H9 (cell line): Measurements from ENCODE around the gene LIMS2. TPM values are rescaled to one million over a fixed set of nuclear protein-coding genes. Genes with fewer than 3 reads are reported as not detected.

Source experiments
- DNase-seq: peaks from one replicate; pipeline ENCODE4 v3.0.0-alpha.2; 2017
- H2AFZ ChIP-seq: one replicate; pipeline ENCODE4 v1.6.1; 2013; ENCODE audit warnings: mild to moderate bottlenecking, low read length, control low read depth, moderate library complexity
- H2AK5ac ChIP-seq: 2 replicates; pipeline ENCODE4 v1.6.1; 2013; ENCODE audit warnings: low read length, control low read depth, mixed read lengths; ENCODE audit not compliant: insufficient read length
- H2BK120ac ChIP-seq: one replicate; pipeline ENCODE4 v1.6.1; 2013; ENCODE audit warnings: low read depth, mild to moderate bottlenecking, low read length, control low read depth, inconsistent platforms; ENCODE audit not compliant: poor library complexity, severe bottlenecking
- H2BK12ac ChIP-seq: 2 replicates; pipeline ENCODE4 v1.6.1; 2013; ENCODE audit warnings: low read length, control low read depth, mixed read lengths, low read depth; ENCODE audit not compliant: insufficient read length
- H2BK15ac ChIP-seq: 2 replicates; pipeline ENCODE4 v1.6.1; 2013; ENCODE audit warnings: low read depth, low read length, control low read depth
- H2BK20ac ChIP-seq: one replicate; pipeline ENCODE4 v1.6.1; 2013; ENCODE audit warnings: low read depth, mild to moderate bottlenecking, low read length, control low read depth, inconsistent platforms; ENCODE audit not compliant: poor library complexity, severe bottlenecking
- H2BK5ac ChIP-seq: 2 replicates; pipeline ENCODE4 v1.6.1; 2013; ENCODE audit warnings: low read length, control low read depth, mixed read lengths; ENCODE audit not compliant: insufficient read length
- H3K14ac ChIP-seq: 2 replicates; pipeline ENCODE4 v1.6.1; 2013; ENCODE audit warnings: low read length, control low read depth; ENCODE audit not compliant: insufficient read depth
- H3K18ac ChIP-seq: 2 replicates; pipeline ENCODE4 v1.6.1; 2013; ENCODE audit warnings: low read depth, mild to moderate bottlenecking, mixed read lengths, low read length, control low read depth; ENCODE audit not compliant: insufficient read length
- H3K23ac ChIP-seq: 2 replicates; pipeline ENCODE4 v1.6.1; 2013; ENCODE audit warnings: low read length, control low read depth, mixed read lengths, low read depth; ENCODE audit not compliant: insufficient read length
- H3K23me2 ChIP-seq: 2 replicates; pipeline ENCODE4 v1.6.1; 2013; ENCODE audit warnings: low read depth, mild to moderate bottlenecking, mixed read lengths, low read length, control low read depth; ENCODE audit not compliant: insufficient read length, poor library complexity, severe bottlenecking
- H3K27ac ChIP-seq: 2 replicates; pipeline ENCODE4 v1.5.1; 2013; ENCODE audit warnings: low read length, control low read depth, mixed read lengths, low read depth; ENCODE audit not compliant: insufficient read length
- H3K27me3 ChIP-seq: 2 replicates; pipeline ENCODE4 v1.6.1; 2013; ENCODE audit warnings: low read length, control low read depth, inconsistent platforms; ENCODE audit not compliant: insufficient read depth
- H3K4ac ChIP-seq: 2 replicates; pipeline ENCODE4 v1.6.1; 2013; ENCODE audit warnings: low read depth, mild to moderate bottlenecking, control low read depth, inconsistent platforms, low read length, moderate library complexity
- H3K4me1 ChIP-seq: 2 replicates; pipeline ENCODE4 v1.6.1; 2013; ENCODE audit warnings: low read length, control low read depth, inconsistent platforms; ENCODE audit not compliant: insufficient read depth
- H3K4me2 ChIP-seq: 2 replicates; pipeline ENCODE4 v1.6.1; 2013; ENCODE audit warnings: low read length, control low read depth, mixed read lengths; ENCODE audit not compliant: insufficient read length, insufficient read depth
- H3K56ac ChIP-seq: 2 replicates; pipeline ENCODE4 v1.6.1; 2013; ENCODE audit warnings: low read depth, mild to moderate bottlenecking, mixed read lengths, low read length, control low read depth; ENCODE audit not compliant: insufficient read length
- H3K79me1 ChIP-seq: 2 replicates; pipeline ENCODE4 v1.6.1; 2013; ENCODE audit warnings: low read depth, mild to moderate bottlenecking, moderate library complexity, low read length, control low read depth, inconsistent platforms; ENCODE audit not compliant: insufficient read depth, poor library complexity, severe bottlenecking
- H3K79me2 ChIP-seq: 2 replicates; pipeline ENCODE4 v1.6.1; 2013; ENCODE audit warnings: low read length, control low read depth, inconsistent platforms; ENCODE audit not compliant: insufficient read depth
- H3K9ac ChIP-seq: 2 replicates; pipeline ENCODE4 v1.6.1; 2013; ENCODE audit warnings: low read length, control low read depth, mixed read lengths; ENCODE audit not compliant: insufficient read length; ENCODE audit errors: extremely low read depth
- H3K9me3 ChIP-seq: one replicate; pipeline ENCODE4 v1.6.1; 2013; ENCODE audit warnings: low read depth, low read length, inconsistent platforms; ENCODE audit not compliant: control insufficient read depth
- H3T11ph ChIP-seq: one replicate; pipeline ENCODE4 v1.6.1; 2013; ENCODE audit warnings: mild to moderate bottlenecking, low read length, control low read depth, inconsistent platforms
- H4K20me1 ChIP-seq: one replicate; pipeline ENCODE4 v1.6.1; 2013; ENCODE audit not compliant: control insufficient read depth, insufficient read length, insufficient read depth
- H4K5ac ChIP-seq: 2 replicates; pipeline ENCODE4 v1.6.1; 2013; ENCODE audit warnings: low read depth, mild to moderate bottlenecking, mixed read lengths, low read length, control low read depth; ENCODE audit not compliant: insufficient read length
- H4K8ac ChIP-seq: replicated peaks from 2 replicates; pipeline ENCODE4 v1.6.1; 2013; ENCODE audit warnings: low read length, control low read depth, mixed read lengths, low read depth; ENCODE audit not compliant: insufficient read length
- H4K91ac ChIP-seq: 2 replicates; pipeline ENCODE4 v1.6.1; 2013; ENCODE audit warnings: low read depth, mild to moderate bottlenecking, moderate library complexity, mixed read lengths, low read length, control low read depth; ENCODE audit not compliant: insufficient read length
- H3K27ac Mint-ChIP-seq, 3 experiments: 2 replicates in 2 of 3; 3 replicates in 1 of 3; pipeline ENCODE4 v1.8.0; 2020 to 2021; ENCODE audit warnings: mixed read lengths in 3 of 3, mild to moderate bottlenecking in 1 of 3, moderate library complexity in 1 of 3
- H3K27me3 Mint-ChIP-seq: 2 replicates; pipeline ENCODE4 v1.8.0; 2021; ENCODE audit warnings: low read depth, mild to moderate bottlenecking, moderate library complexity, mixed read lengths
- H3K36me3 Mint-ChIP-seq, 3 experiments: 2 replicates in 2 of 3; 3 replicates in 1 of 3; pipeline ENCODE4 v1.8.0; 2020 to 2021; ENCODE audit warnings: low read depth in 3 of 3, mixed read lengths in 3 of 3; ENCODE audit not compliant: insufficient read depth in 1 of 3
- H3K4me1 Mint-ChIP-seq, 2 experiments: 2 replicates each; pipeline ENCODE4 v1.8.0; 2020; ENCODE audit warnings: mixed read lengths in 2 of 2
- H3K4me3 Mint-ChIP-seq, 2 experiments: 2 replicates in 1 of 2; 3 replicates in 1 of 2; pipeline ENCODE4 v1.8.0; 2020 to 2021; ENCODE audit warnings: mild to moderate bottlenecking in 2 of 2, mixed read lengths in 2 of 2, moderate library complexity in 1 of 2
- H3K9me3 Mint-ChIP-seq, 2 experiments: 2 replicates in 1 of 2; 3 replicates in 1 of 2; pipeline ENCODE4 v1.8.0; 2020; ENCODE audit warnings: mild to moderate bottlenecking in 2 of 2, mixed read lengths in 2 of 2, moderate library complexity in 1 of 2
- WGBS: extraction: QIAGEN DNeasy Blood & Tissue Kit; methylation state at CpG from one replicate; pipeline ENCODE4 v1.1.7; 2013; ENCODE audit warnings: missing lambda C conversion rate, low lambda C conversion rate, mixed read lengths; ENCODE audit not compliant: insufficient read length; ENCODE audit errors: extremely low coverage; 5-methylcytosine and 5-hydroxymethylcytosine counted together
- total RNA-seq: library from RNA; stranded (reverse); gene quantifications from 2 replicates; pipeline ENCODE4 v1.2.1, GENCODE V29; 2021
- TF ChIP-seq, protein P1 (sequence below): fragments of 200-600 bp; sonication (generic); conservative IDR thresholded peaks from 3 replicates; pipeline ENCODE4 v1.8.0; 2021; ENCODE audit warnings: antibody characterized with exemption, mild to moderate bottlenecking

LIMS2 gene
- total RNA-seq, 1 experiment from 2014 or later: 5.9 TPM

DNA sequence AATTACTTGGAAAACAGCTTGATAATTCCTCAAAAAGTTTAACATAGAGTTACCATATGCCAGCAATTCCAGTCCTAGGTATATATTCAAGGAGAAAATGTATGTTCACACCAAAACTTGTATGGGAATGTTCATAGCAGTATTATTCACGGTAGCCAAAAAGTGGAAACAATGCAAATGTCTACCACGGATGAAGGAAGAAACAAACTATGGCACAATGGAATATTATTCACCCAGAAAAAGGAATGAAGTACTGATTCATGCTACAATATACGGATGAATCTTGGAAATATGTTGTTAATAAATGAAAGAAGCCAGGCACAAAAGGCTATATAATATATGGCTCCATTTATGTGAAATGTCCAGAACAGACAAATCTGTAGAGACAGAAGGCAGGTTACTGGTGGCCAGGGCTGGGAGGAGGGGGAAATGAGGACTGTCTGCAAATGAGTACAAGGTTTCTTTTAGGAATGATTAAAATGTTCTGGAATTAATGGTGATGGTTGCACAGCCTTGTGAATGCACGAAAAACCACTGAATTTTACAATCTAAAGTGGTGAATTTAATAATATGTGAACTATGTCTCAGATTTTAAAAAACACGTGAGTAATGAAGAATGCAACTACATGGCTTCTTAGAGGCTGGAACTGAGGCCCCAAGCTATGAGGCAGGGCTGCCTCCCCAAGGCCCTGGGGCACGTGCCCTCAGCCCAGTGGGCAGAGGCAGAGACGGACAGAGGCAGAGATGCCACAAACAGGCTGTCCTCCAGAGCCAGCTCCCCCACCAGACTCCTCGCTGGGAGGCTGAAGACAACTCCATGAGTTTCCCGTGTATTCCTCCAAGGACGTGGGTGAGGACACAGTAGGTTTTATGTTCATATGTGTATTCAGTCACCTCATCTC is 5.0 kb downstream of the LIMS2 start:
- Mint-ChIP-seq H3K36me3 (no peaks in the 10 kb centered on the region; a peak in 1 of 7 replicates), H3K4me1 (peaks cover 0 to 4% of the 10 kb centered on the region in 2 experiments; a peak in 1 of 4 replicates), H3K27me3 (peaks cover 75% of the 10 kb centered on the region)

More for the DNA sequence above, 5.0 kb downstream of the LIMS2 start:
- Histone ChIP-seq H4K8ac (no peak overlapping the region), H3K18ac (no peak overlapping the region), H3K4ac (no peak overlapping the region), H4K91ac (no peak overlapping the region), H3K9ac (no peak overlapping the region), H2BK5ac (no peak overlapping the region), H2BK120ac (no peak overlapping the region), H2AK5ac (no peak overlapping the region), H2BK20ac (no peak overlapping the region), H3K79me2 (no peaks in the 10 kb centered on the region), H2BK15ac (no peak overlapping the region), H3K79me1 (no peaks in the 10 kb centered on the region), H3K56ac (no peak overlapping the region), H2AFZ (no peak overlapping the region), H3K27ac (no peak overlapping the region), H3K9me3 (no peaks in the 10 kb centered on the region), H3K23ac (no peak overlapping the region), H3K27me3 (peaks cover 9% of the 10 kb centered on the region), H3K4me1 (no peaks in the 10 kb centered on the region), H3T11ph (no peak overlapping the region), H4K20me1 (no peaks in the 10 kb centered on the region), H4K5ac (no peak overlapping the region), H2BK12ac (no peak overlapping the region), H3K14ac (no peak overlapping the region), H3K23me2 (no peaks in the 10 kb centered on the region), H3K4me2 (no peak overlapping the region)
- Mint-ChIP-seq H3K4me3 (no peak overlapping the region), H3K9me3 (no peaks in the 10 kb centered on the region), H3K27ac (peak overlapping the region in 1 of 3 experiments; percentile 31; a peak in 1 of 7 replicates)
- DNase-seq: no peak
- WGBS: no CpG with 5 or more reads among the region's 10 CpGs
- TF ChIP-seq, protein P1, sequence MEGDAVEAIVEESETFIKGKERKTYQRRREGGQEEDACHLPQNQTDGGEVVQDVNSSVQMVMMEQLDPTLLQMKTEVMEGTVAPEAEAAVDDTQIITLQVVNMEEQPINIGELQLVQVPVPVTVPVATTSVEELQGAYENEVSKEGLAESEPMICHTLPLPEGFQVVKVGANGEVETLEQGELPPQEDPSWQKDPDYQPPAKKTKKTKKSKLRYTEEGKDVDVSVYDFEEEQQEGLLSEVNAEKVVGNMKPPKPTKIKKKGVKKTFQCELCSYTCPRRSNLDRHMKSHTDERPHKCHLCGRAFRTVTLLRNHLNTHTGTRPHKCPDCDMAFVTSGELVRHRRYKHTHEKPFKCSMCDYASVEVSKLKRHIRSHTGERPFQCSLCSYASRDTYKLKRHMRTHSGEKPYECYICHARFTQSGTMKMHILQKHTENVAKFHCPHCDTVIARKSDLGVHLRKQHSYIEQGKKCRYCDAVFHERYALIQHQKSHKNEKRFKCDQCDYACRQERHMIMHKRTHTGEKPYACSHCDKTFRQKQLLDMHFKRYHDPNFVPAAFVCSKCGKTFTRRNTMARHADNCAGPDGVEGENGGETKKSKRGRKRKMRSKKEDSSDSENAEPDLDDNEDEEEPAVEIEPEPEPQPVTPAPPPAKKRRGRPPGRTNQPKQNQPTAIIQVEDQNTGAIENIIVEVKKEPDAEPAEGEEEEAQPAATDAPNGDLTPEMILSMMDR: no peak
